CD14-positive monocyte (primary cell): ENCODE results near the gene BAIAP2L2. TPM values are rescaled to one million over a fixed set of nuclear protein-coding genes. Genes with fewer than 3 reads are reported as not detected.

Experiments used
- DNase-seq, 3 donors: peaks; one replicate each; pipeline ENCODE4 v3.0.0-alpha.2; 2011 to 2022
- H2AFZ ChIP-seq: 2 replicates; pipeline ENCODE4 v1.6.0; 2012; ENCODE audit warnings: mild to moderate bottlenecking, low read depth, low read length, inconsistent platforms; ENCODE audit not compliant: insufficient read depth, poor library complexity, severe bottlenecking
- H3K27ac ChIP-seq, 2 donors: 1 replicate in 1 of 2; 2 replicates in 1 of 2; pipeline ENCODE4 v1.5.1; 2012 to 2013; ENCODE audit warnings: low read length in 2 of 2, control low read depth in 1 of 2, inconsistent platforms in 1 of 2, low read depth in 1 of 2, mild to moderate bottlenecking in 1 of 2
- H3K27me3 ChIP-seq, 2 donors: one replicate each; pipeline versions ENCODE4 v1.6.0 to v1.6.1; 2011 to 2013; ENCODE audit warnings: low read length in 2 of 2; ENCODE audit not compliant: control insufficient read depth in 2 of 2, insufficient read depth in 2 of 2
- H3K36me3 ChIP-seq, 2 donors: replicated peaks in 1 of 2; 1 replicate in 1 of 2; 2 replicates in 1 of 2; pipeline versions ENCODE4 v1.5.1 to v1.6.1; 2012 to 2013; ENCODE audit warnings: low read length in 2 of 2, control low read depth in 1 of 2, inconsistent platforms in 1 of 2, mild to moderate bottlenecking in 1 of 2; ENCODE audit not compliant: insufficient read depth in 2 of 2, control insufficient read depth in 1 of 2
- H3K4me1 ChIP-seq, 2 donors: 1 replicate in 1 of 2; 2 replicates in 1 of 2; pipeline versions ENCODE4 v1.5.1 to v1.6.1; 2012 to 2013; ENCODE audit warnings: low read length in 2 of 2, control low read depth in 1 of 2, inconsistent platforms in 1 of 2, mild to moderate bottlenecking in 1 of 2, moderate library complexity in 1 of 2; ENCODE audit not compliant: insufficient read depth in 2 of 2, control insufficient read depth in 1 of 2
- H3K4me2 ChIP-seq: replicated peaks from 2 replicates; pipeline ENCODE3; 2012; ENCODE audit warnings: low read length, moderate library complexity, mild to moderate bottlenecking; ENCODE audit not compliant: poor library complexity, severe bottlenecking; ENCODE audit errors: extremely low read depth
- H3K4me3 ChIP-seq, 3 experiments: fragments of 200-600 bp in 1 of 3; sonication (generic) in 1 of 3; replicated peaks in 1 of 3; 1 replicate in 2 of 3; 2 replicates in 1 of 3; pipeline ENCODE4 v1.5.1; 2011 to 2013; ENCODE audit warnings: low read length in 3 of 3, mild to moderate bottlenecking in 3 of 3, control low read depth in 2 of 3, low read depth in 2 of 3, inconsistent platforms in 1 of 3, moderate library complexity in 1 of 3
- H3K79me2 ChIP-seq: 2 replicates; pipeline ENCODE4 v1.6.0; 2012; ENCODE audit warnings: mild to moderate bottlenecking, control low read depth, inconsistent platforms, low read length, moderate library complexity; ENCODE audit not compliant: insufficient read depth
- H3K9ac ChIP-seq: 2 replicates; pipeline ENCODE4 v1.6.0; 2017; ENCODE audit warnings: low read length, mild to moderate bottlenecking; ENCODE audit not compliant: insufficient read depth, poor library complexity, severe bottlenecking
- H3K9me3 ChIP-seq, 2 donors: replicated peaks in 1 of 2; 1 replicate in 1 of 2; 2 replicates in 1 of 2; pipeline versions ENCODE4 v1.5.1 to v1.6.1; 2012 to 2013; ENCODE audit warnings: low read length in 2 of 2, control low read depth in 1 of 2; ENCODE audit not compliant: control insufficient read depth in 1 of 2, insufficient read depth in 1 of 2
- H4K20me1 ChIP-seq: 2 replicates; pipeline ENCODE4 v1.6.0; 2012; ENCODE audit warnings: mild to moderate bottlenecking, low read length, control low read depth, moderate library complexity; ENCODE audit not compliant: insufficient read depth
- H3K27ac Mint-ChIP-seq, 7 donors: one replicate each; pipeline ENCODE4 v1.8.0; 2020; ENCODE audit warnings: mild to moderate bottlenecking in 7 of 7, mixed read lengths in 7 of 7, moderate library complexity in 6 of 7, inconsistent platforms in 2 of 7
- H3K27me3 Mint-ChIP-seq, 3 donors: one replicate each; pipeline ENCODE4 v1.8.0; 2021 to 2022; ENCODE audit warnings: low read depth in 3 of 3, mild to moderate bottlenecking in 3 of 3, mixed read lengths in 3 of 3, moderate library complexity in 3 of 3, inconsistent platforms in 1 of 3
- H3K36me3 Mint-ChIP-seq, 2 donors: one replicate each; pipeline ENCODE4 v1.8.0; 2020; ENCODE audit warnings: mixed read lengths in 2 of 2, inconsistent platforms in 1 of 2, mild to moderate bottlenecking in 1 of 2
- H3K4me1 Mint-ChIP-seq: one replicate; pipeline ENCODE4 v1.8.0; 2020; ENCODE audit warnings: mild to moderate bottlenecking, mixed read lengths
- H3K4me3 Mint-ChIP-seq, 2 donors: one replicate each; pipeline ENCODE4 v1.8.0; 2020; ENCODE audit warnings: mild to moderate bottlenecking in 2 of 2, mixed read lengths in 2 of 2, moderate library complexity in 1 of 2
- H3K9me3 Mint-ChIP-seq, 7 donors: one replicate each; pipeline ENCODE4 v1.8.0; 2020 to 2022; ENCODE audit warnings: mixed read lengths in 7 of 7, mild to moderate bottlenecking in 6 of 7, moderate library complexity in 6 of 7, inconsistent platforms in 2 of 7
- WGBS: methylation state at CpG from one replicate; pipeline ENCODE4 v1.1.5; 2013; ENCODE audit warnings: missing lambda C conversion rate; ENCODE audit not compliant: insufficient coverage; 5-methylcytosine and 5-hydroxymethylcytosine counted together
- intact Hi-C, 2 donors: fragments of 100-400 bp; cut with micrococcal nuclease; formaldehyde crosslinking; loops; one replicate each; pipeline versions ENCODE4 v1.15.0 to v1.15.1; 2023
- polyA plus RNA-seq, 3 donors: library from polyadenylated mRNA; depleted of rRNA in 1 of 3; unstranded in 2 of 3; stranded (reverse) in 1 of 3; fragments of 300-500 nt in 2 of 3; fragments of >200 nt in 1 of 3; fragmentation: Illumina TruSeq in 2 of 3; gene quantifications; 1 replicate in 2 of 3; 2 replicates in 1 of 3; pipeline ENCODE4 v1.2.3, GENCODE V29; 2012 to 2021
- TF ChIP-seq, protein P1 (sequence below): fragments of 200-600 bp; IDR thresholded peaks from one replicate; pipeline ENCODE4 v1.8.0; 2022; ENCODE audit warnings: antibody characterized with exemption, mild to moderate bottlenecking

The BAIAP2L2 gene
- polyA plus RNA-seq, 3 donors = 0.11 TPM; not detected in 2

DNA sequence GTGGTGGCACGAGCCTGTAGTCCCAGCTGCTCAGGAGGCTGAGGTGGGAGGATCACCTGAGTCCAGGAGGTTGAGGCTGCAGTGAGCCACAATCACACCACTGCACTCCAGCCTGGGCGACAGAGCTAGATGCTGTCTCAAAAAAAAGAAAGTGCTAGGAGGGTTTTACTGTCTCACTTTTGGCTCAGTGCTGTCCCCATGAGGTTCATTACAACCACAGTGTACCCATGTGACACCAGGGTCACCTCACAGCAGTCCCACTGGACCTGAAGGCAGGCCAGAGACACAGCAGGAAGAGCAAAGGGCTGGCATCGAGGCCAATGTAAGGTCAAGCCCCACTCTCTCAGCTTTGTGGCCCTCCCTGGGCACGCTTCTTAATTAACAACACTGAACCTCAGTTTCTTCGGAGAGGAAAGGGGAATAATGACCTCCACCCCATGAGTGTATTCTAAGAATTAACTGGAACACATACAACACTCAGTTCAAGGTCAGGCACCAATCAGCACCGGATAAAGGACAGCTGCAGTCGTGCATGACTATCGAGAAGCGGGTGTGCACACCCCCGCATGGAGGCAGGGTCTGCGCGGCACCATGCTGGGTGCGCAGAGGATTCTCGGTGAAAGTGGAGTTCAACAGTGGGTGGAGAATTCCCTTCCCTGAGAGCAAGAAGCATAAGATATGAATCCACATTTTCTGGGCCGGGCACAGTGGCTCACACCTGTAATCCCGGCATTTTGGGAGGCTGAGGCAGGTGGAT is 30.9 kb upstream of the BAIAP2L2 start:
- peaks cover 9 to 12% of the 10 kb centered on the region in 2 donors for H3K36me3 Mint-ChIP-seq
- peaks cover 3% of the 10 kb centered on the region for H3K4me1 Mint-ChIP-seq
- intact Hi-C loops = no loop called here
- Histone ChIP-seq H3K4me3 (no peak overlapping the region), H3K4me2 (no peak overlapping the region), H4K20me1 (no peaks in the 10 kb centered on the region), H3K36me3 (no peaks in the 10 kb centered on the region), H3K79me2 (no peaks in the 10 kb centered on the region), H3K4me1 (no peaks in the 10 kb centered on the region), H2AFZ (no peak overlapping the region), H3K27ac (no peak overlapping the region), H3K27me3 (no peaks in the 10 kb centered on the region), H3K9me3 (no peaks in the 10 kb centered on the region), H3K9ac (no peak overlapping the region)
- DNase-seq = no peak
- peaks cover 0 to 2% (median 1%) of the 10 kb centered on the region in 3 donors for H3K27me3 Mint-ChIP-seq
- TF ChIP-seq, protein P1, sequence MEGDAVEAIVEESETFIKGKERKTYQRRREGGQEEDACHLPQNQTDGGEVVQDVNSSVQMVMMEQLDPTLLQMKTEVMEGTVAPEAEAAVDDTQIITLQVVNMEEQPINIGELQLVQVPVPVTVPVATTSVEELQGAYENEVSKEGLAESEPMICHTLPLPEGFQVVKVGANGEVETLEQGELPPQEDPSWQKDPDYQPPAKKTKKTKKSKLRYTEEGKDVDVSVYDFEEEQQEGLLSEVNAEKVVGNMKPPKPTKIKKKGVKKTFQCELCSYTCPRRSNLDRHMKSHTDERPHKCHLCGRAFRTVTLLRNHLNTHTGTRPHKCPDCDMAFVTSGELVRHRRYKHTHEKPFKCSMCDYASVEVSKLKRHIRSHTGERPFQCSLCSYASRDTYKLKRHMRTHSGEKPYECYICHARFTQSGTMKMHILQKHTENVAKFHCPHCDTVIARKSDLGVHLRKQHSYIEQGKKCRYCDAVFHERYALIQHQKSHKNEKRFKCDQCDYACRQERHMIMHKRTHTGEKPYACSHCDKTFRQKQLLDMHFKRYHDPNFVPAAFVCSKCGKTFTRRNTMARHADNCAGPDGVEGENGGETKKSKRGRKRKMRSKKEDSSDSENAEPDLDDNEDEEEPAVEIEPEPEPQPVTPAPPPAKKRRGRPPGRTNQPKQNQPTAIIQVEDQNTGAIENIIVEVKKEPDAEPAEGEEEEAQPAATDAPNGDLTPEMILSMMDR = no peak
- no peak overlapping the region for H3K4me3 Mint-ChIP-seq
- H3K27ac Mint-ChIP-seq = peak overlapping the region in 1 of 7 donors; percentile 41
- H3K9me3 Mint-ChIP-seq = peaks cover 0 to 1% (median 0%) of the 10 kb centered on the region in 7 donors
- over 99% methylated on average over 10 of the region's 16 CpGs for WGBS

DNA sequence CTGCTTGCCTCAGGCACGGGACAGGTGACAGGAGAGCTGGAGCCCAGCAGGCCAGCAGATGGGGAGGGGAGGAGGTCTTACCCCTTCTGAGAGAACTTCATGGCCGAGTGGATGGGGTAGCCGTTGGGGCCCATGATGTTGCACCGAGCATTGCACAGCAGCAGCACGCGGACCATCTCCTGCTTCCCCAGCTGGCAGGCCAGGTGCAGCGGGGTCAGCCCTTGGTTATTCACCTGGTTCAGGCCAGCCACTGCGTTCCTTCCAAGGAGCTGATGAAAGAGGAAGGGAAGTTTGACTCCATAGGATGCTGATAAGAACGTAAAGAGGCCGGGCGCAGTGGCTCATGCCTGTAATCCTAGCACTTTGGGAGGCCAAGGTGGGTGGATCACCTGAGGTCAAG is 29.4 kb upstream of the BAIAP2L2 start:
- H3K27ac ChIP-seq = no peak overlapping the region
- no peaks in the 10 kb centered on the region for H3K79me2 ChIP-seq
- H3K4me3 ChIP-seq = no peak overlapping the region
- intact Hi-C loops = no loop called here
- no peaks in the 10 kb centered on the region for H3K27me3 ChIP-seq
- H3K36me3 Mint-ChIP-seq = peaks cover 14 to 23% of the 10 kb centered on the region in 2 donors
- no peaks in the 10 kb centered on the region for H3K9me3 ChIP-seq
- H3K27me3 Mint-ChIP-seq = peaks cover 0 to 2% (median 1%) of the 10 kb centered on the region in 3 donors
- no peak overlapping the region for H3K4me3 Mint-ChIP-seq
- H3K4me2 ChIP-seq = no peak overlapping the region
- no peaks in the 10 kb centered on the region for H3K36me3 ChIP-seq
- H2AFZ ChIP-seq = no peak overlapping the region
- H3K4me1 ChIP-seq = no peaks in the 10 kb centered on the region
- WGBS = 100% methylated on average over 7 of the region's 11 CpGs
- DNase-seq = no peak
- no peak overlapping the region for H3K27ac Mint-ChIP-seq
- no peaks in the 10 kb centered on the region for H4K20me1 ChIP-seq
- peaks cover 0 to 1% (median 0%) of the 10 kb centered on the region in 7 donors for H3K9me3 Mint-ChIP-seq
- peaks cover 9% of the 10 kb centered on the region for H3K4me1 Mint-ChIP-seq
- TF ChIP-seq, protein P1 = no peak
- no peak overlapping the region for H3K9ac ChIP-seq
